Thoracic aorta (tissue), 2 donors: ENCODE data around the gene FYCO1. TPM values are rescaled to one million over a fixed set of nuclear protein-coding genes. Genes with fewer than 3 reads are reported as not detected.

ENCODE experiments used
- ATAC-seq: fragments of 150-250 bp; one replicate; pipeline ENCODE4 v1.8.0; 2017; ENCODE audit warnings: low read depth; ENCODE audit not compliant: insufficient number of reproducible peaks, low FRiP score
- DNase-seq: peaks from one replicate; pipeline ENCODE4 v3.0.0-alpha.2; 2020; ENCODE audit warnings: low spot score
- H3K27ac ChIP-seq, 2 donors: fragments of 200-600 bp; sonication (generic); 1 replicate in 1 of 2; 2 replicates in 1 of 2; pipeline ENCODE4 v1.5.1; 2016; ENCODE audit warnings: mild to moderate bottlenecking in 2 of 2, moderate library complexity in 2 of 2
- H3K27me3 ChIP-seq: fragments of 200-600 bp; sonication (generic); replicated peaks from 2 replicates; pipeline ENCODE4 v1.6.0; 2016; ENCODE audit warnings: mild to moderate bottlenecking; ENCODE audit not compliant: insufficient read depth
- H3K36me3 ChIP-seq: fragments of 200-600 bp; sonication (generic); one replicate; pipeline ENCODE4 v1.5.1; 2016
- H3K4me1 ChIP-seq, 2 donors: fragments of 200-600 bp; sonication (generic); 1 replicate in 1 of 2; 2 replicates in 1 of 2; pipeline versions ENCODE4 v1.5.1 to v1.6.0; 2016; ENCODE audit warnings: low read depth in 2 of 2, mild to moderate bottlenecking in 1 of 2; ENCODE audit not compliant: control insufficient read depth in 1 of 2
- H3K4me3 ChIP-seq: fragments of 200-600 bp; sonication (generic); 2 replicates; pipeline ENCODE4 v1.5.1; 2016; ENCODE audit warnings: mild to moderate bottlenecking
- H3K9me3 ChIP-seq: fragments of 200-600 bp; sonication (generic); 2 replicates; pipeline ENCODE4 v1.5.1; 2016
- total RNA-seq, 2 donors: library from RNA; depleted of rRNA; stranded (reverse); fragments of >200 nt; gene quantifications; one replicate each; pipeline versions ENCODE4 v1.1.0 to v1.2.3, GENCODE V29; 2016
- TF ChIP-seq, protein P1 (sequence below): fragments of 200-600 bp; sonication (generic); IDR thresholded peaks from one replicate; pipeline ENCODE4 v1.5.1; 2019; ENCODE audit warnings: antibody characterized with exemption

FYCO1 gene
- total RNA-seq, 2 donors from 2014 or later: 70.4 to 86.1 TPM

DNA sequence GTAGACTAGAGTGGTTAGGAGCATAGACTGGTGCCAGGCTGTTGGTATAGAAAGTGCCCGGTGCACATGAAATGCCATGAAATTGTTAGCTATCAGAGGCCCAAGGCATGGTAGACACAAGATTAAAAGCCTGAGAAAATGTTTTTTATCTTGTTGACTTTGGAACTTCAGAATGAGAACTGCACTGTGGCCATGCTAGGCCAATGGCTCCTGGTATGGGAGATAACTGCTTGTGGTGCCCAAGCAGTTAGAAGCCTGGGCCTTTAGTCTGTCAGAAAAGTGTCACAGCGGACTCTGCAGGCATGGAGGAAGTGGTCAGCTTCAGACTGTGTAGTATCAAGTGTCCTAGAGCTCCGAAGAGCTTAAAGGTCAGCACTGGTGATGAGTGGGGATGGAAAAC, 11.9 kb downstream of the FYCO1 start:
- peak overlapping the region; percentile 99 to 100 for H3K27ac ChIP-seq
- DNase-seq (no peak), ATAC-seq (no peak)
- TF ChIP-seq, protein P1, sequence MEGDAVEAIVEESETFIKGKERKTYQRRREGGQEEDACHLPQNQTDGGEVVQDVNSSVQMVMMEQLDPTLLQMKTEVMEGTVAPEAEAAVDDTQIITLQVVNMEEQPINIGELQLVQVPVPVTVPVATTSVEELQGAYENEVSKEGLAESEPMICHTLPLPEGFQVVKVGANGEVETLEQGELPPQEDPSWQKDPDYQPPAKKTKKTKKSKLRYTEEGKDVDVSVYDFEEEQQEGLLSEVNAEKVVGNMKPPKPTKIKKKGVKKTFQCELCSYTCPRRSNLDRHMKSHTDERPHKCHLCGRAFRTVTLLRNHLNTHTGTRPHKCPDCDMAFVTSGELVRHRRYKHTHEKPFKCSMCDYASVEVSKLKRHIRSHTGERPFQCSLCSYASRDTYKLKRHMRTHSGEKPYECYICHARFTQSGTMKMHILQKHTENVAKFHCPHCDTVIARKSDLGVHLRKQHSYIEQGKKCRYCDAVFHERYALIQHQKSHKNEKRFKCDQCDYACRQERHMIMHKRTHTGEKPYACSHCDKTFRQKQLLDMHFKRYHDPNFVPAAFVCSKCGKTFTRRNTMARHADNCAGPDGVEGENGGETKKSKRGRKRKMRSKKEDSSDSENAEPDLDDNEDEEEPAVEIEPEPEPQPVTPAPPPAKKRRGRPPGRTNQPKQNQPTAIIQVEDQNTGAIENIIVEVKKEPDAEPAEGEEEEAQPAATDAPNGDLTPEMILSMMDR: no peak
- H3K4me3 ChIP-seq: no peak overlapping the region
- no peaks in the 10 kb centered on the region for H3K9me3 ChIP-seq
- H3K4me1 ChIP-seq: peaks cover 49 to 79% of the 10 kb centered on the region in 2 donors
- H3K36me3 ChIP-seq: peaks cover 25% of the 10 kb centered on the region
- H3K27me3 ChIP-seq: no peaks in the 10 kb centered on the region

DNA sequence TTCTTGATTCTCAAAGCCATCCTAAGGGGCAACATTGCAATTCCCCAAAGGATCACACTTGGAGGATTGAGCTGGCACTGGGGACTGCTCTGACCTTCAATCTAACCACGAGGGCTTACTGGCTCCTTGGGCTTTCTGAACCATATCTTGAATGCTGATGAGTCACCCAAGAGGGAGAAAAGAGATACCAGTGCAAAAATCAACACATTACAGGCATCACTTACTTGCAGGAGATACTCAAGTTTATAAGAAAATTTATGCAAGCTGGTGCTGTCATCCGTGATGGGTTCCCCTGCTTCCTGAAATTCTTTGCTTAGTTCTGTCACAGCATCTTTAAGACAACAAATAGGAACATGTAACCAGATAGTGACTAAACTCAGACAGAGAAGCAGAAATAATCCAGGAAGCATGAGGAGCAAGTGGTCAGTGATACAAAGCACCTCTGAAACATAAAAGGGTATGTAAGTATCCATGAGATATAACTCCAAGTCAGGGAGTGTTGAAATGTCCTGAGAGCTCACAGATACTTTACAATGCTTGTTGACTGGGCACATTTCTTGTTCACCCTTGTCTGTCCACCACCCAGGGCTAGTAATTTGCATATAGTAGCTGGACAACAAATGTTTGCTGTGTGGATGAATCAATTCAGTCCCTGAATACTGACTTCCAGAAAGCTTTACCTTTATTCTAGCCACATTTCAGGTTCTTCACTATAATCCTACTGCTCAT, 14.1 kb downstream of the FYCO1 start:
- DNase-seq (no peak), ATAC-seq (no peak)
- H3K27me3 ChIP-seq: no peaks in the 10 kb centered on the region
- TF ChIP-seq, protein P1: no peak
- peaks cover 41% of the 10 kb centered on the region for H3K36me3 ChIP-seq
- peaks cover 27 to 57% of the 10 kb centered on the region in 2 donors for H3K4me1 ChIP-seq
- no peak overlapping the region for H3K4me3 ChIP-seq
- H3K27ac ChIP-seq: peak overlapping the region; percentile 99 to 100
- H3K9me3 ChIP-seq: no peaks in the 10 kb centered on the region

DNA sequence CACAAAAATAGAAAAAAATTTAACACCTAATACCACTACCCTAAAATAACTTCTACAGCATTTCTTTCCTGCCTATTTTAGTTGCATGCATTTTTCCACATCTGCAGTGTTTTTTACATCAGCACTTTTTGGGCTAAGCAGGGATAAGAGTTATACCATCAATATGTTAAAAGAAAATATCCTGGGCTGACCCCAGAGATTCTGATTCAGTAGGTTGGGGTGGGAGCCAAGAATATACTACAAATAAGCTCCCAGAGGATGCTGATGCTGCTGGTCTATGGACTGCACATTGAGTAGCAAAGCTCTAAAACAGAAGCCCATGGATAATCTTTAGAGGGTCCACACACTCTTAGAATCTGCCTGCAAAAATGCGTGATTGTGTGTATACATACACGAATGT, 14.8 kb downstream of the FYCO1 start:
- no peak overlapping the region for H3K4me3 ChIP-seq
- ATAC-seq: no peak
- DNase-seq: no peak
- TF ChIP-seq, protein P1: no peak
- peaks cover 46% of the 10 kb centered on the region for H3K36me3 ChIP-seq
- H3K9me3 ChIP-seq: no peaks in the 10 kb centered on the region
- H3K4me1 ChIP-seq: peaks cover 23 to 50% of the 10 kb centered on the region in 2 donors
- no peaks in the 10 kb centered on the region for H3K27me3 ChIP-seq
- no peak overlapping the region for H3K27ac ChIP-seq

DNA sequence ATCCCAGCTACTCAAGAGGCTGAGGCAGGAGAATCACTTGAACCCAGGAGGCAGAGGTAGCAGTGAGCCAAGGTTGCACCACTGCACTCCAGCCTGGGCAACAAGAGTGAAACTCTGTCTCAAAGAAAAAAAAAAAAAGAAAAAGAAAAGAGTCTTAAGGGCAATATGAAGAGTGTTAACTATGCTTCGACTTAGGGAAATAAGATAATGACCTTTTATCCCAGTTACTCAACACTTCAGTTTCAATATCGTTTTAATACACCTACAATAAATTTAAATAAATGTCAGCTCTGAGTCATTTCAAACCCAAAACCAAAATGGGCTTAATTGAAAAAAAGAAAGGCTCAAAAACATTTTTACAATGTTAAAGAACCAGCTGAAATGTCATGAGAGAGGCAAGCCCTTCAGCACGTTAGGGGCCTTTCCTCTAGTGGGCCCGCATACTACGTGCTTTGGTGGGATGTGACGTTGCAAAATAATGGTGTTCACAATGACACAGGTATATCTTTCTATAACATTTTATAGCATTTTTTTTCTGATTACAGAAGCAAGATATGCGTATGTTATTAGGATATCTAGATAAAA, 15.3 kb downstream of the FYCO1 start:
- peaks cover 51% of the 10 kb centered on the region for H3K36me3 ChIP-seq
- H3K4me1 ChIP-seq: peaks cover 18 to 45% of the 10 kb centered on the region in 2 donors
- no peak for DNase-seq
- no peak overlapping the region for H3K4me3 ChIP-seq
- no peaks in the 10 kb centered on the region for H3K9me3 ChIP-seq
- no peaks in the 10 kb centered on the region for H3K27me3 ChIP-seq
- H3K27ac ChIP-seq: no peak overlapping the region
- TF ChIP-seq, protein P1: no peak
- ATAC-seq: no peak

DNA sequence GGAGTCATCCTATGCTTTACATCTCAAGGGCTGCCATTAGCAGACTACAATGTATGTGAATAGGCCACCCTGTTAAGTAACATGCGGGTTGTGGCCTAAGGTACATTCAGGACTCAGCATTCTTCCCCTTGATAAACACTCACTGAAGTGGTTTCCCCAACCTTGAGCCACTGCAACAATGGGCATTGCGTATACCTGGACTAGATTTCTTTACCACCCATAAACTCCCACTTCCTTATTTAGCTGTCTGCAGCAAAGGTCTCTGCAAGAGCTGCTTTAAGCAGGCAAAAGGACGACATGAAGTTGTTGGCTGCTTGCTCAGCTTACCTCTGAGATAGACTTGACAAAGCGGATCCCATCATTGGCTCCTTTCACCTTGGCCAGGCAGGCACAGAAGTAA, 16.2 kb downstream of the FYCO1 start:
- H3K4me1 ChIP-seq: peaks cover 9 to 36% of the 10 kb centered on the region in 2 donors
- TF ChIP-seq, protein P1: no peak
- DNase-seq: no peak
- no peak overlapping the region for H3K4me3 ChIP-seq
- H3K9me3 ChIP-seq: no peaks in the 10 kb centered on the region
- H3K36me3 ChIP-seq: peaks cover 59% of the 10 kb centered on the region
- no peaks in the 10 kb centered on the region for H3K27me3 ChIP-seq
- no peak overlapping the region for H3K27ac ChIP-seq
- ATAC-seq: no peak
